ENCODE results near the gene CDH22.

DNA sequence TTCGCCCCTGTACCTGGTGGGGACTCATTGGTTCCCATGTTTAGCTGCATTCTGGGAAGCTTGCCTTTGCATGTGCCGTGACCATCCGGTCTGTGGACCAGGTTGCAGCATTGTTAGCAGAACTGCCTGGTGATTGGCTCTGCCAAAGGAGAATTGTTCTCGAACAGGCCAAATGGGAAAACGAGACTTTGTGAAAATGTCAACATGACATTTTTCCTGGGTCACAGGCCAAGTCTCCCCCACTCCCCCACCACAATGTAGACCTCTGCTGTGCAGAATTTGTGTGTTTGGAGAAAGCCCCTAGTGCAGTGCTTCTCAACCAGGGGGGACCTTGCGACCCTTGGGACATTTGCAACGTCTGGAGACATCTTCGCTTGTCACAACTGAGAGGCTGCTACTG, 23.2 kb downstream of the CDH22 start:
- TF ChIP-seq, protein P1, sequence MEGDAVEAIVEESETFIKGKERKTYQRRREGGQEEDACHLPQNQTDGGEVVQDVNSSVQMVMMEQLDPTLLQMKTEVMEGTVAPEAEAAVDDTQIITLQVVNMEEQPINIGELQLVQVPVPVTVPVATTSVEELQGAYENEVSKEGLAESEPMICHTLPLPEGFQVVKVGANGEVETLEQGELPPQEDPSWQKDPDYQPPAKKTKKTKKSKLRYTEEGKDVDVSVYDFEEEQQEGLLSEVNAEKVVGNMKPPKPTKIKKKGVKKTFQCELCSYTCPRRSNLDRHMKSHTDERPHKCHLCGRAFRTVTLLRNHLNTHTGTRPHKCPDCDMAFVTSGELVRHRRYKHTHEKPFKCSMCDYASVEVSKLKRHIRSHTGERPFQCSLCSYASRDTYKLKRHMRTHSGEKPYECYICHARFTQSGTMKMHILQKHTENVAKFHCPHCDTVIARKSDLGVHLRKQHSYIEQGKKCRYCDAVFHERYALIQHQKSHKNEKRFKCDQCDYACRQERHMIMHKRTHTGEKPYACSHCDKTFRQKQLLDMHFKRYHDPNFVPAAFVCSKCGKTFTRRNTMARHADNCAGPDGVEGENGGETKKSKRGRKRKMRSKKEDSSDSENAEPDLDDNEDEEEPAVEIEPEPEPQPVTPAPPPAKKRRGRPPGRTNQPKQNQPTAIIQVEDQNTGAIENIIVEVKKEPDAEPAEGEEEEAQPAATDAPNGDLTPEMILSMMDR (IDR thresholded peaks at IDR 0.05; ENCODE audit: borderline replicate concordance, extremely low read depth, low read length, poor library complexity, severe bottlenecking) = no peak
- no peak for TF ChIP-seq EZH2 (IDR thresholded peaks at IDR 0.05; ENCODE audit: borderline replicate concordance, low read depth, low read length, severe bottlenecking)

Measured in DND-41 (cell line).